ENCODE data around the gene MPLKIP.
"Not testable (repeated sequence)": the region's sequence is repeated elsewhere in the genome, so short reads cannot be mapped to it uniquely, and the experiment has no call there.

Gene MPLKIP

GRCh38 chr7:40134428-40135316 lies at the start of gene MPLKIP, which contains the start of gene SUGCT:
TSS of gene MPLKIP (minus strand) at chr7:40134622. CDS start at chr7:40134567, 55 bp downstream.
TSS of gene SUGCT (plus strand) at chr7:40135005.
- TF ChIP-seq CTCF (IDR thresholded peaks at IDR 0.05; ENCODE audit: low read depth, low read length), result peak; percentile 48
- peak; percentile 65 for DNase-seq (ENCODE audit: extremely low read depth, low read depth)

DNA sequence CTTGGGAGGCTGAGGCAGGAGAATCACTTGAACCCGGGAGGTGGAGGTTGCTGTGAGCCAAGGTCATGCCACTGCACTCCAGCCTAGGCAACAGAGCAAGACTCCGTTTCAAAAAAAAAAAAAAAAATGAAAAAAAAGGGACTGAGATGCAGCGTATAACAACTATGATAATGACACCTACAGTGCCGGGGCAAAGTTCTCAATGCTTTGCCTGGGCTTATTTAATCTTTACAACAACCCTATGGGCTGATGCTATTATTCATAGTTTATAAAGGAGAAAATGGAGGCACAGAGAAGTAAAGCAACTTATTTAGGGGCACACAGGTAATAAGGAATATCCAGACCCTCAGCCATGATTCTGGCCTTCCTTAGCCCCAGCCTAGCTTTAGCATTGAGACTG lies 48.0 kb upstream of the MPLKIP start:
- DNase-seq (ENCODE audit: extremely low read depth, low read depth), result no peak
- TF ChIP-seq CTCF (IDR thresholded peaks at IDR 0.05; ENCODE audit: low read depth, low read length), result no peak

- no peak for DNase-seq (ENCODE audit: extremely low read depth, low read depth)
- TF ChIP-seq CTCF (IDR thresholded peaks at IDR 0.05; ENCODE audit: low read depth, low read length), result no peak
Observed at GRCh38 chr7:40177071-40177470, 42.6 kb upstream of the MPLKIP start.

DNA sequence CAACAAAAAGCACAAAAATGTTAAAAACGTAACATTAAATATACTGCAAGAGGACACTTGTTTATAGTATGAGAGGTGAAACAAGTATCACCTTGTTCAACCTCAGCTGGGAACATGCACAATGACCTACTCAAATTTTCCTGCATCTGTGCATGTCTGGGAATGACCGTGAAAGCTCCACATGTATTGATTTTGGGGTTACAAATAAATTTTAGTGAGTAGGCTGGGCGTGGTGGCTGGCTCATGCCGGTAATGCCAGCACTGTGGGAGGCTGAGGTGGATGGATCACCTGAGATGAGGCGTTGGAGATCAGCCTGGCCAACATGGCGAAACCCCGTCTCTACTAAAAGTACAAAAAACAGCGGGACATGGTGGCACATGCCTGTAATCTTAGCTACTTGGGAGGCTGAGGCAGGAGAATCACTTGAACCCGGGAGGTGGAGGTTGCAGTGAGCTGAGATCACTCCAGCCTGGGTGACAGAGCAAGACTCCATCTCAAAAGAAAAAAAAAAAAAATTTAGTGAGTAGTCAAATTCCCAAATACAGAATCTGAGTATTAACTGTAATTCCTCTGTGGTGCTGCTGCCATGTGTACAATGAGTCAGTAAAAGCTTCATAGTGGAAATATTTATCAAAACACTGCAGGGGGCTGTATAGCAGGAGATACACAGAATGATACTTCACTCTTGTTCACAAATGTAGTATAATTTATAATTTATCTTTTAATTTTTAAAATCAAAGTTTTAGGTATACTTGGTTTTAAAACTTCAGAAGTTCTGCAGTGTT lies 41.5 kb upstream of the MPLKIP start:
- TF ChIP-seq CTCF (IDR thresholded peaks at IDR 0.05; ENCODE audit: low read depth, low read length), result no peak
- no peak for DNase-seq (ENCODE audit: extremely low read depth, low read depth)

DNA sequence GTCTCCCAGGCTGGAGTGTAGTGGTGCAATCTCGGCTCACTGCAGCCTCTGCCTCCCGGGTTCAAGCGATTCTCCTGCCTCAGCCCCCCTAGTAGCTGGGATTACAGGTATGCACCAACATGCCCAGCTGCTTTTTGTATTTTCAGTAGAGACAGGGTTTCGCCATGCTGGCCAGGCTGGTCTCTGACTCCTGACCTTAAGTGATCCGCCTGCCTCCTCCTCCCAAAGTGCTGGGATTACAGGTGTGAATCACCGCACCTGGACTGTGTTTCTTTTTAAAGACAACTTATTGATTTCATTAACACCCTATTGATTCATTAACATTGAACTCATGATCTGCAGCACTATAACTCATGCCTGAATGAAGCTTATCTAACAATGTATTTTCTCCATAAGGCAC lies 40.8 kb upstream of the MPLKIP start:
- not testable (repeated sequence) for DNase-seq (ENCODE audit: extremely low read depth, low read depth)

DNA sequence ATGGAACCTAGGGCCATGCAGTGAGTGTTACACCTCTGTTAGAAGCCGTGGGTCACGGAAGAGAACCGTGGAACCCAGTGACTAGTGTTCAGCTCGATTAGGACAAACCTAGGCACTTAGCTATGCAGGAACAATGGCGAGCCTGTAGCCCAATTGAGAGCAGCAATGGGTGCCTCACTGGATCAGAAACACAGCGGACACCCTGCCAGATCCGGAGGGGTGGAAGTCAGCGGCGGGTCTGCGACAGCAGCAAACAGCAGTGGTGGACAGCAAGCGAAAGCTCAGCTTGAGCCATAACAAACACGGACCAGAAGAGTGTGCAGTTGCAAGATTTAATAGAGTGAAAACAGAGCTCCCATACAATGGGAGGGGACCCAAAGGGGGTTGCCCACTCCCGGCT lies 38.7 kb upstream of the MPLKIP start:
- DNase-seq (ENCODE audit: extremely low read depth, low read depth), result not testable (repeated sequence)

DNA sequence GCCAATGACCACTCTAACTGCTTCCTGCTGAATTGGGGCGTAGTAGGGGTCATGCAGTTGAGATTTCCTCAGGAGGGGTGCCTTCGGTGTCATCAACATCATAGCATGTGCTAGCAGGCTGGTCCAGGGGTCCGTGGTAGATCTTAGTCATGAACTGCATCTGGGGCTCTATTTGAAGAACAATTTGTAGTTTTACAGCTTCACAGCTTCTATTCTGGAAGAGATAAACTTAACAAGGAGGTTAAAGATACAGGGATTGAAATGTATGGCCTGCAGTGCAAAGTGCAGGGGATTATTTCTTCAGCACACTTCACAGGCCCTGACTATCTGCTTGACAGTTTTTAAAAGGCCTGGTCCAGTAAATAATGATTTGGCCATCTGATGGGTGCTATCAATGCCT lies 33.8 kb upstream of the MPLKIP start:
- DNase-seq (ENCODE audit: extremely low read depth, low read depth), result not testable (repeated sequence)

- no peak for TF ChIP-seq CTCF (IDR thresholded peaks at IDR 0.05; ENCODE audit: low read depth, low read length)
Observed at GRCh38 chr7:40167291-40167690, 32.9 kb upstream of the MPLKIP start.

More at GRCh38 chr7:40167291-40167690, 32.9 kb upstream of the MPLKIP start:
- DNase-seq (ENCODE audit: extremely low read depth, low read depth), result no peak

Measured in AG09319 (cell line).